GM18507 (cell line): ENCODE data around the gene TMEM182.

Experiments
- DNase-seq: peaks from one replicate; pipeline ENCODE4 v3.0.0; 2011; ENCODE audit warnings: low read depth; ENCODE audit not compliant: insufficient read length; ENCODE audit errors: extremely low spot score
- FAIRE-seq: peaks from 2 replicates; lab custom pipeline; 2011; peaks lifted over from hg19 to GRCh38; lab: Jason Lieb, UNC

Gene TMEM182

DNA sequence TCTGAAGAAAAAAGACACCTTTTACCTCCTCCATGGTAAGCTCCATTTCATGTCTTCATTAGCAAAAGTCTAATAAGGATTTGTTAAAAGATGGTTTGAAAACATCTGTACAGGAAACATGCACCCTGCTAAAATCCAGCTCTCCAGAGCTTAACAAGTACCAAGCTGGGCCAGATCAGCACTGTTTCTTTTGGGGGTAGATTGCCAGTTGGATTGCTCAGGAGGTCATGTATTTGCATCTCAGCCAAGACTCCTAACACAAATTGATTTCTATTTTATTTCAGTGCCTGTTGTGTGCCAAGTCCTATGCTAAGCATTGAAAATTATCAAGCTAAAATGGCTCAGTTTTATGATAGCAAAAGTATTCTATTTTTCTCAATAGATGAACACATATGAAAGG, 3.4 kb upstream of the TMEM182 start:
- DNase-seq (no peak), FAIRE-seq (no peak)

GRCh38 chr2:102764083-102764482, 2.3 kb downstream of the TMEM182 start:
- DNase-seq (no peak), FAIRE-seq (no peak)

GRCh38 chr2:102765061-102765460, 3.2 kb downstream of the TMEM182 start:
- DNase-seq (no peak), FAIRE-seq (no peak)

DNA sequence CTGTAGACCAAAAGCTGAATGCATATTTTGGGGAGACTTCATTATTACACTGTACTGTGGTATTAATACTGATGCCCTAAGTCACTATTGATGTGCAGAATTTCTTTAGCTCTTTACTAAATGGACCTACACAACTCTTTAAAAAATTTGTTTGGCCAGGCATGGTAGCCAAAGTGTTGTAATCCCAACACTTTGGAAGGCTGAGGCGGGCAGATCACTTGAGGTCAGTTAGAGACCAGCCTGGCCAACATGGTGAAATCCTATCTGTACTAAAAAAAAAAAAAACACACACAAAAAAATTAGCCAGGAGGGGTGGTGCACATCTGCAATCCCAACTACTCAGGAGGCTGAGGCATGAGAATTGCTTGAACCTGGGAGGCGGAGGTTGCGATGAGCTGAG, 6.4 kb downstream of the TMEM182 start:
- no peak for FAIRE-seq
- no peak for DNase-seq

DNA sequence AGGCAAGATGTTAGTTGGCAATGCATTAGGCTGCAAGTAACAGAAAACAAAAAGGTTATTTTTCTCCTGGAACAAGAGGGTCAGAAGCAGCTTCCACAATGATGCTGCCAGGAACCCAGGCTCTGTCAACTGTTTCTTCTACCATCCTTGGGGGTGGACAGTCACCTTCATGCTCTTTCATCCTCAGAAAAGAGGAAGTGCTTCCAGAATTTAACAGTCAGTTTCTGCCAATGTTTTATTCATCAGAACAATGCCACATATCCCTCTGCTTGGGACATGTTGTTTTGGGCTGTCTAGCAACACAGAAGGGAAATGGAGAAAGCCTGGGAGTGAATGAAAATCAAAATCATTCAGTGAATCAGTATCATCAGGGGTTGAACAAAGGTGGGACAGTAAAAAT, 7.1 kb downstream of the TMEM182 start:
- FAIRE-seq (no peak), DNase-seq (no peak)

DNA sequence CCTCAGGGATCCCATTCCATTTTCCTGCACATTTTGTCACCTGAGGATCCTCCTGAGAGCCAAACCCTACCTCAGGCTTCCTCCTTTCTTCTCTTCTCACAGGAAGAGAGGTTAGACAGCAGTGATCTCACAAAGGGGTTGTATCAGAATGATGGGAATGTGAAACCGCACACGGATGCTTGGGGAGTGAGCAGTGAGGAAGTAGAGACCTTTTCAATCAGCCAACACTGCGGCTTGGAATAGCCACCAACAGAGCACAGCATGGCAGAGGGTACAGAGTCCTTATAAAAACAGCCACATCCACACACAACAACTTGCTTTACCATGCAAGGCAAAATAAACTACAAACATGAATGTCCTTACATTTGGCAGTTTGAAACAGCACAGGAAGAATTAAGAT, 8.7 kb downstream of the TMEM182 start:
- FAIRE-seq (no peak), DNase-seq (no peak)

GRCh38 chr2:102771114-102771513, 9.3 kb downstream of the TMEM182 start:
- no peak for DNase-seq
- FAIRE-seq: no peak

GRCh38 chr2:102772659-102773058, 10.8 kb downstream of the TMEM182 start:
- no peak for FAIRE-seq
- no peak for DNase-seq

DNA sequence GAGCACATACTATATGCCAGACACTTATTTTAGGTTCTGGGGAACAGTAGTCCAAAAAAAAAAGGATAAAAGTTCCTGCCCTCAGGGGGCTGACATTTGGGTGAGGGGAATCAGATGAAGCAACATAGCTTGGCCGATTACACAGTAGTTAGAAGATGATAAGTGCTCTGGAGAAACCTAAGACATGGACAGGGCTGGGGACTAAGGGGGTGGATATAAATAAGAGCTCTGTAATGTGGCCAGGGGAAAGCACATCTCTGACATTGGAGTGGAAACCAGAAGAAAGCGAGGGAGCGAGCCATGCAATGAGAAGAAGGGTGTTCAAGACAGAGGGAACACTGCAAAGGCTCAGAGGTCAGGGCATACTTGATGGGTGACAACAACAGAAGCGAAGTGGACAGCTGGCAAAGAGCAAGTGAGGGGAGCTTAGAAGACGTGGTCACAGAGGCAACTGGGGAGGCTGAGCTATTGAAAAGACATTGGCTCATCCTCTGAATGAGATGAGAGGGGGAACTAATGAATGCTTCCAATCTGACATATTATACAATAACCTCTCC, 11.4 kb downstream of the TMEM182 start:
- DNase-seq: no peak
- no peak for FAIRE-seq

DNA sequence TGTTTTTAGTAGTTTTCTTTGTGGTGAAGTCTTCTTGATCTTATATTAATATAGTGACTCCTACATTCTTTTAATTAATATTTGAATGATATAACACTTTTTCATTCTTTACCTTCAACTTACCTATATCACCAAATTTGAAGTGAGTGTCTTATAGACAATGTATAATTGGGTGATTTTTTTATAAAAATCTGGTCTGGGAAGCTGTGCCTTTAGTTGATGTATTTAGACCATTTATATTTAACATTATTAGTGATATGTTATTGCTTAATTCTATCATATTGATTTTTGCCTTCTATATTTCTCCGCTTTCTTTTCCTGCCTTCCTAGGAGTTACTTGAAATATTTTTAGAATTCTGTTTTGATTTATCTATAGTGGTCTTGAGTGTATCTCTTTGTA, 16.4 kb downstream of the TMEM182 start:
- FAIRE-seq: no peak
- DNase-seq: no peak

GRCh38 chr2:102780467-102780866, 18.6 kb downstream of the TMEM182 start:
- DNase-seq (no peak), FAIRE-seq (no peak)

GRCh38 chr2:102782187-102782586, 20.4 kb downstream of the TMEM182 start:
- FAIRE-seq (no peak), DNase-seq (no peak)

DNA sequence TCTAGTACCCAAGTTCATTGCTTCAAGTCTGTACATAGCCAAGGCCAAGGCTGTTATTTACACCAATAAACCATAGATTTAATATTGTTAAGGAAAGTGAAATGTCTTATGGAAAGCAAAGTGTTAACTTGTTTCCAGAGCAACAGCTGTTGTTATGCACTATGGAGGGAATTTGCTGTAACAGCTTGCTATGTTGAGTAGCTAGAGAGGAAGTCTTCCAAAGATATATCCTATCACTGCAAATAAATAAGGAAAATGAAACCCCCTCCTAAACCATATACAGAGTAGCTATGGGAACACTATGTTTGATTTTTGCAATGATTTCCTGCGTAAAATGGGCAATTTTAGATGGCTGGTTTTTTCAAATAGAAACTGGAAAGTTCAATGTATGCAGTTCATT, 21.1 kb downstream of the TMEM182 start:
- no peak for FAIRE-seq
- no peak for DNase-seq

GRCh38 chr2:102783506-102784183, 21.8 kb downstream of the TMEM182 start:
- DNase-seq: no peak
- no peak for FAIRE-seq

- no peak for FAIRE-seq
Measured at GRCh38 chr2:102784940-102785339, 23.1 kb downstream of the TMEM182 start.

DNA sequence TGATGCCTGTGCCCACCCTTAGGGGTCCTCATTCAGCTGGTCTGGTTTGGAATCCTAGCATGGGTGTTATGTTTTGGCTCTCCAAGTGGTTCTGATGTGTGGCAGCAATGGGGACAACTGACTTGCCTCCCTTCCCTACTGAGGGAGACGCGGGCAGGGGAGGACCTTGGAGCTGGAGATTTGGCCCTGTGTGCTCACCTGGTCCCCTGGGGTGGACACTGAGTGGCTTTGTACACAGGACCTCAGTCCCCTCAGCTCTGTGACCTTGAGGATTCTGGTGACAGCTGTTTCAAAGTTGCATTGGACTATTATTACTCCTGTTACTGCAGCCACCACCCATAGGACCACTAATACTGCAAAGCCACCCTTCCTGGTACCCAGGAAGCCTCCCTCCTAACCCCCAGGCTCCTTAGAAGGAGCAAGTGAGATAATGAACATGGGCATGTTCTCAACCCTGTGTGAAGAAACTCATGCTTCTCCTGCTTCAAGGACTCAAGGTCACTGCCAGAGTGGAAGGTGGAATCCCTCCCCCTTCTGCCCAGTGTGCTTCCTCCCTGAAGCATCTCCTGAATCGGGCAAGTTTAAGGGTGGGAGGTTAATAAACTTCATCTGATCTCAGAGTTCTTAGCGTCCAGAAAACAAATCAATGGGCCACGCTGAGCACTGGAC, 26.5 kb downstream of the TMEM182 start:
- DNase-seq (no peak), FAIRE-seq (no peak)

More at GRCh38 chr2:102784940-102785339, 23.1 kb downstream of the TMEM182 start:
- no peak for DNase-seq

- no peak for FAIRE-seq
- no peak for DNase-seq
Measured at GRCh38 chr2:102788885-102789260, 27.0 kb downstream of the TMEM182 start.

DNA sequence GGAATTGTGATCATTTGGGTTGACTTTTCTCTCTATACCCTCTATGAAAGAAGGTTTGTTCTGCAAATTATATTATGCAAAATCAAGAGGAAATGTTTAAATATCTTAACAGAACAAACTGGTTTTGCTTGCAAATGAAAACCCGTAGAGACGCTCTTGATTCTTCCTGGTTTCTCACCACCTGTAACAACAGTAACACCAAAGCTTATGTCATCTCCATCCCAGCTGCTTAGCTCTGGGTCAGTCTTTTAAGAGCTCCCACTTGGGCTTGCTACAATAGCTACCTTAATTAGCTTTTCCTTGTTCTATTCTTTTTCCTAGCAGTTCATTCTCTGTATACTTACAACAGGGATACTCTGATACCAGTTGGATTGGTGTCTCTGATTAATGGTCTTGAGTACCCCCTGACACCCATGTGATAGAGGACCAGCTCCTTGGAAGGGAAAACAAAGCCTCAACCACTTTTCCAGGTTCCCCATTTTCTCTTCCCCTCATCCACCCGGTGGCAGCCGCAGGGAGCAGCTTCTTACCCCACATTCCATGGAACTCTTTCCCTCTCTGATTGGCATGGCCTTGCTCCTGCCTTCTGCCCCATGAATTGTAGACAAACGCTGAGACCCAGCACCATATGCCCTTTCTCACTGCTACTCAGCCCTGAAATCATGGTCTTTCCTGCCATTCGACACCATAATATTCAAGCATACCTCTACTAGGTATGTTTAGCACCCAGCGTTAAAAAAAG, 27.7 kb downstream of the TMEM182 start:
- FAIRE-seq (no peak), DNase-seq (no peak)

DNA sequence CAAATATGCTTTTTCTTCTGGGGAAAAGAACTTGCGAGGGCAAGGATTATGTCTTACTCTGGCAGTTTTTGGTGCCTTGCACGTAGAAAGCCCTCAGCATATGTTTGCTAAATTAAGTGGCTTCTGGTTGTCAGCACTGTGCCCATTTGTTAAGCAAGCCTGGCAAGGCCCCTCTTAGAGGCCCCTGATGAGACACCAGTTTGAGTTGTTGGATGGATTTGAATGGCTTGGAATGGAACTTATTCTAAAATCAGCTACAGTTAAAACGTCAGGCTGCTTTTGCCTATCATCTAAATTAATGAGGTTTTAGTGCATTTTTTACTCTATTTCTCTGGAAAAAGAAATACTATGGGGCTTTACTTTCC, 28.2 kb downstream of the TMEM182 start:
- no peak for DNase-seq
- no peak for FAIRE-seq

DNA sequence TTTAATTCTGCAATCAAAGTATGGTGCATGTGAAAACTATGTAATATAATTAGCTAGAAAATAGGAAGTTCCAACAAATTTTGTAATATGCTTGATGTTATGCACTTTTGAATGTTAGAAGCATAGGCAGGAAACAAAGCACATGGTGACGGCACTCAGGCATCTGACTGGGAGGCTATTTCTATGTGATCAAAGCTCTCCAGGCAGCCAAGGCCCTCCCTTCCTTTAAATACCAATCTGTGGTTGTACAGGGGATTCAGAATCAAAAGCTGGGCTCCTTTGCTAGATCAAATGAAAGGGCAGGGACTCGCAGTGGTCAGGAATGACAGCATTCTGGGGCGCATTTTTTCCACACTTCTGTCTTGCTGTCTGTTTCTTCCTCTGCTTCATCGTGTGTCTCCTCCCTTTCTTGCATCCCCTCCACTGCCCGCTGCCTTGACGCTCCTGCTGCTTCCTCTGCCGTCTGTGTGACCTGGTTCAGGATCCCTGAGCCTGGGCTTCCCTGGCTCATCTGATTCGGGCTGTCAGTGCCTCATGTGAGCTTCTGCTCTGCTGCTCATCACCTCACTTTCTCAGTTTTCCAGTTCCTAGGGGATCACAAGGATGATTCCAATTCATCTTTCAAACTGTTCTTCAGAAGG, 30.9 kb downstream of the TMEM182 start:
- DNase-seq: no peak
- FAIRE-seq: no peak
